GM11168 (cell line): ENCODE measurements around the gene FTO.

Experiments used
- in situ Hi-C: fragments of 300-500 bp; cut with MboI; formaldehyde crosslinking; loops from one replicate; pipeline ENCODE4 v1.12.0; 2022; ENCODE audit warnings: low sequenced_read_pairs; ENCODE audit not compliant: unreplicated experiment

The FTO gene

DNA sequence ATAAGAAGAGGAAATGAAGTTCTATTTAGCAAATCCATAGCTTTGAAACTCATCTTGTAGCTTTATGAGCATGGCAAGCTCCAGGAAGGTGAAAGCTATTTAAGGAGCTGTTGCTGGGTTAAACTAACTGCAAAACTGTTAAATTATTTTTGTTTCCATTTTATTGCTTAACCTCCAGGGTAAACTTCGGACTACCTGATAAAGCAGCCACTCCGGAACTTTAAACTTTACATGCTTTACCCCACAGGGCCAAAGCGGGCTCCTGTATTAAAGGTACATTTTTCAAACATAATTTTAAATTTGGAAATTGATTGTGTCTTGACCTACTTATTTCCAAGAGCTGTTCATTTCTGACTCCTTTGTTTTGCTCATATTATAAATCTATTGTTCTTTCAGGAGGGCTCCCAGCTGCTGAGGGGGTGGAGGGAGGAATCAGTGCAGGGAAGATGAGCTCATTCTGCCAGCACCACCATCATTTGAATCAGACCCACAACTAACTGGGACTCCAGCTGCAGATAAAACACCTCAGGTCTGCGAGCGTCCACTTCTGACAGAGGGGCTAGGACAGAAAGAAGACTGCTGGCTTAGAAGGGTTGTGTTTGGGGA, 424.8 kb downstream of the FTO start:
- in situ Hi-C loops, result no loop called here

DNA sequence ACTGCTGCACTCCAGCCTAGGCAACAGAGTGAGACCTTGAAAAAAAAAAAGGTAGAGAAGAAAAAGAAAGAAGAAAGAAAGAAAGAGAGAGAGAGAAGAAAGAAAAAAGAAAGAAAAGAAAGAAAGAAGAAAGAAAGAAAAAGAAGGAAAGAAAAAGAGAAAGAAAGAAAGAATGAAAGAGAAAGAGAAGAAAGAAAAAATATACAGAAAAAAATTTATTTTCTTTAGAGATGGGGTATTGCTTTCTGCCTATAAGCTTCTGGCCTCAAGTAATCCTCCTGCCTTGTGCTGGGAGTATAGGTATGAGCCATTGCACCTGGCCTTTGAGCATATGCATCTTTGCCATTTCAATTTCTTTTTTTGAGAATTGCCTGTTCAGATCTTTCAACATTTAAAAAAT, 425.9 kb downstream of the FTO start:
- in situ Hi-C loops, result no loop called here

DNA sequence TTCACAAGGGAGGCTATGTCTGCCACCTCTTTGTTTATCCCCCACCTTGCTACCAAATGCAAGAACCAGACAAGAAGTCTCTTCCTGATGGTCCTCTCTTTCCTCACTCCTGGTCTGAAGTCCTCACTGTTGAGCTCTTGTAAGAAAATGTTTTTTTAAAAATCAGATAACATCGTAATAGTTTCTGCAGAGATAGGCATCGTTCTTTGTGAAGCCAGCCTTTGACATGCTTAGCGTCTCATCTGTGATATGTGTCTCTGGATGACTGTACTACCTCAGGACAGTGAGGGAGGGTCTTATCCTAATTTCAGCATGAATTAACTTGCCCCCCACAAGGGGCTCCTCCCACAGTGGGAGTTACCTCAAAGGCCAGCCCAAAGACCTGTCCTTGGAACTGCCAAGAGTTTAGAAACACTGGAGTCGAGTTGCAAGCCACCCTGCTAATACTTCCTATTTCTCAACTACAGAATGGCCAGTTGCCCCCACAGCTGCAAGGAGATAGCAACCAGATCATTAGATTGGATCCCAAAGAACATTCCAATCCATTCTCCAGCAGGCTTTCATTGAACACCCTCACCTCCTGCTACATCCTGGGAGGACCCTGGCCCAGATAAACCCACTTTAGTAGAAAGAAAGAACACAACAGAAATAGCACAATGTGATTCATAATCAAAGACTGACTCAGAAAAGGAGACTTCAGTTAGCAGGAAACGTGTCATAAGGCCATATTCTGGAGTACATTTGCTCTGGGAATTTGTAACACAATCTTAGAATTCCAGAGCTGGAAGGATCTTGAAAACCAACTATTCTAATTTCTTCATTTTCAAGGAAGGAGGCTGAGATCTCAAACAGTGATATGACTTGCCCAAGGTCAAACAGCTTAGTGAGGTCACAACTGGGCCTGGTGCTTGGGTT, 431.7 kb downstream of the FTO start:
- in situ Hi-C loops, result no loop called here

DNA sequence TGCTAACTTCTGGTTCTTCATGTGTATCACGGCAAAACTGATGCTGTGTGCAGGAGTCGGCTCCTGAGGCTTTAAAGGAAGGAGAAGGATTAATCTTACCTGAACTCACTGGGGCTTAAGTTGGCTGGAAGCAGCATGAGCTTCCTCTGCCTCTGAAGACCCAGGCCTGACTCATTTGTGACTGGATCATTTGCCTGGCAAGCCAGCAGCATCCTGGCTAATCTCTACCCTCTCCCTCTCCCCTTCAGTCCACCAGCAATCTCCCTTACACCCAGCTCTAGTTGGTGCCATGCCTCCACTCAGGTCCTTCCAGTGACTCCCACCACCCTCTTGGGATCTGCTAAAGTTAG, 432.3 kb downstream of the FTO start:
- in situ Hi-C loops, result no loop called here

DNA sequence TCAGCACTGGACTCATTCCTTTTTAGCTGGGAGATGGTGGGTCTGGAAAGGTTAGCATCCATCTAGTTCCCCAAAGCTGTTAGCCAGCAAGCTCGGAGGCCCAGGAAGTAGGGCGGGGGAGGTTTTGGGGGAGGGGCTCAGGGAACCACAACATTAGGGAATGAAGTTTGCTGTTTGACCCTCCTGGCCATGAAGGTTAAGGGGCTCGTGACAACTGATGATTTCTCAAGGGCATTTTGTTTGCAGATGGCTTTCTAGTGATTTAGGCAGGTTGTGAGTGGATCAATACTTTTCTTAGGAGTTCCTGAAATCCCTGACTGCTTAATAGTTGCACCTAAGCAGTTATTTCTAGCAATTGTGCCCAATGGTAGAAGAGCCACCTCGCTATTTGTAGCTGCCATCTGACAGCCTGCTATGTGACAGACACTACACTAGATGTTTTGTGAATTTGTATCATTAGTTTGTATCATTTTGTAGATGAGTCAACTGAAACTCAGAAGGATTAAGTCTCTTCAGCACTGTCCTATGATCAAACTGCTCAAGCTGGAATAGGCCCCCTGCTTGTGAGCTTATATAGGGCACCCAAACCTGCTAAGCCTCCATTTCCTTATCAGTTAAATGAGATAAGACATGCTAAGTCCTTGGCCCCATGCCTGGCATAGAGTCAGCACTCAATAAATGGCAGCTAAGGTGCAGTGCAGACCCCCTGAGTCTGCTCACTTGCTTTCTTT, 436.3 kb downstream of the FTO start:
- in situ Hi-C loops, result no loop called here

DNA sequence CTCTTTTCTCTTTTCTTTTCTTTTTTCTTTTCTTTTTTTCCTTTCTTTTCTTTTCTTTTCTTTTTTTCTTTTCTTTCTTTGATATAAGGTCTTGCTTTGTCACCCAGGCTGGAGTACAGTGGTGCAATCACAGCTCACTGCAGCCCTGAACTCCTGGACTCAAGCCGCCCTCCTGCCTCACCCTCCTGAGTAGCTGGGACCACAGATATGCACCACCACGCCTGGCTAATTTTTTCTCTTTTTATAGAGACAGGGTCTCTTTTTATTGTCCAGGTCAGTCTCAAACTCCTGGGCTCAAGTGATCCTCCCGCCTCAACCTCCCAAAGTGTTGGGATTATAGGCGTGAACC, 436.8 kb downstream of the FTO start:
- in situ Hi-C loops, result no loop called here

DNA sequence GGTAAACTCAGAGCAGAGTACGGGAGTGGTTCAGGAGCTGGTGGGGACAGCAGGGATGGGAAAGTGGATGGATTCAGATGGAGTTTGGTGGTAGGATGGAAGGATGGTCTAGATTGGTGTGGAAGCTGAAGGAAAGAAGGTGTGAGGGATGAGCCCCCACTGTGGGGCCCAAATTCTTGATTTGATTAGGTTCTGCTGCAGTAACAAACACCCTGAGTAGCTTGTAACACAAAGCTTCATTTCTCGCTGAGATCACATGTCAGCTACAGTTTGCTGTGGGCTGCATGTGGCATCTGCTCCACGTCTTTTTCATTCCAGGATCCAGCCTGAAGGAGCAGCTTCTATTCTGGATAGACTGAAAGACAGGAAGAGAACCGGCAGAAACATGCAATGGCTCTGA, 438.8 kb downstream of the FTO start:
- in situ Hi-C loops, result no loop called here

DNA sequence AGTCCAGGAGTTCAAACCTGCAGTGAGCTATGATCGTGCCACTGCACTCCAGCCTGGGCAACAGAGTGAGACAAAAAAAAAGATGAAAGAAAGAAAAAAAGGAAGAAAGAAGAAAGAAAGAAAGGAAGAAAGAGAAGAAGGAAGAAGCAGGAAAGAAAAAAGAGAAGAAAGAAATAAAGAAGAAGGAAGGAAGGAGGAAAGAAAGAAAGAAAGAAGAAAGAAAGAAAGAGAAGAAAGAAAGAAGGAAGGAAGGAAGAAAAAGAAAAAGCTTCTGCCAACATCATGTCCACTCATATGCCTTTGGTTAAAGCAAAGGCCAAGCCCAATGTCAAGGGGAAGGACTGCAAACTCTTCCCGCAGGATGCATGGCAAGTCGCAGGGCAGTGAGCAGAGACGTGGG, 439.5 kb downstream of the FTO start:
- in situ Hi-C loops, result no loop called here

DNA sequence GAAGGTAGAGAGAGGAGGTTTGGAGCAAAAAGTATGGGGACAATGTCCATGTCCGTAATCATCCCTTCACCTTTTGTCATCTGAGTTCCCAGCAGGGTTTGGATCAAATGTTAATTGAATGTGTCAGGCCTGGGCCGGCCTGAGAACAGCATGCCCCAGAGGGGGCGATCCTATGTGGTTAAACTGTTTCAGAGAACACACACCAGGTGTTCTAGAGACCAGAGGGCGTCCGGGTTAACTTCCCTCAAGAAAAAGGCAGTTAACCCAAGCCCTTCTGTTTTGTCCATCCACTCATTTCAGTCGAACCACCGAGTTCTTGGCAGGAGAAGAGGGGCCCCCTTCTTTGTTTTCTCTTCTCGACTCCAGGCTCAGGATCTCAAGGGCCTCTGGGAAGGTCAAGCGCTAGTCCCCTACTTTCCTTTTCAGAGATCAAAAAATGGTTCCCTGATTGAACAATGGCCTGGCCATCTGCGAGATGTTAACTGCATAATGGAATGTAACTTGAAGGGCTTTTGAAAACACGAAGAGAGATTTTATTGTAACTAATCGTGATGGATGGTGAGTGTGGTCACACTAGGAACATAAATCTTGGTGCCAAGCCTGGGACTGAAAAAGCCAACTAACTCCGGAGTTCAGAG, 440.1 kb downstream of the FTO start:
- in situ Hi-C loops, result no loop called here

DNA sequence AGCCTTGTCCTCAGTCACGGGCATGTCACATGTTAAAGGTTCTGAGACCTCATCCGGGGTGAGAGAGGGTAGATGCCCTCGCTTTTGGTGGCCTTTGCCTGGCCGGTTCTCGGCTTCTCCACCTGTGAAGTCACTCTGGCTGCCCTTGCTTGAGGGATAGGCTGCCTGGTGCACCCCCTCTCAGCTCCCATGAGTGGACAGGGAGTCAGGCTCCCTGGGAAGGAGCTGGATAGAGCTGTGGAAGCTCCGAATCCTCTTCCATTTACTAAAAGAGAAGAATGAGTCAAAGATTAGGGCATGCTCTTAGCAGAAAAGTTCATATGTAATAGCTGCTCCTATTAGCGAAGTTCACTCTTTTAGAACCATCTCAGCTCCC, 440.6 kb downstream of the FTO start:
- in situ Hi-C loops, result no loop called here

DNA sequence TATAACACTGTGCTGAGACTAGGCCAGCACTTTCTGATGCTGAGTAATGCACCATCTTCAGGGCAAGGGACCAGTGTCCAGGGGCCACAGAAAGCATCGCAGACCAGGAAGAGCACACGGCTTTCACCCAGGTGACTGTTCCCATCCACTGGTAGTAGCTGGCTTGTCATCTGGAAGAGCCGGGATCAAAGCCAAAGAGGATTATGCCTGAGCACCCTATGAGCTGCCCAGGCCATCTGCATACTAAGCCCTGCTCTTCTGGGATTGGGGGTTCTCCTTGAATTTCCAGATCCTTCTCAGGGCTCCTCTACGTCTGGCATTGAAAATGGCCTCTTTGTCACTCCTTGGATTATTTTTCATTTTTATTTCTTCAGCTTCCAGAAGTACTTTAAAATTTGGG, 441.9 kb downstream of the FTO start:
- in situ Hi-C loops, result no loop called here

DNA sequence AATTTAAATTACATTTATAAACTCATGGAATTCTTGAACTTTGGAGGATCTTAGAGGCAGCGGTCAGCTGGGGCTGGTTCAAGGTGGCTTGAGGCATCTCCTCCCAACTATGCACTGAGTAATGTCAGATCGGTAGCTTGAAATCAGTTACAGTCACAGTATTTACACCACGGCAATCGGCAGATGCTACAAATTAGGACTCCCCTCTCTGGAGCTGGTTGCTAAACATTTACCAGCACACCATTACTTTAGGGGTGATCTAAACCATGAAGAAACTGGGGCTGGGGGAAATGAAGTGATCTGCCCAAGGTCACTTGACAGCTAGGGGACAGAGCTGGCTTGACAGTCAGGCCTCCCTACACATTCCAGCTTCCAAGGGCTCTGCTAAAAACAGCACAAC, 445.0 kb downstream of the FTO start:
- in situ Hi-C loops, result no loop called here

DNA sequence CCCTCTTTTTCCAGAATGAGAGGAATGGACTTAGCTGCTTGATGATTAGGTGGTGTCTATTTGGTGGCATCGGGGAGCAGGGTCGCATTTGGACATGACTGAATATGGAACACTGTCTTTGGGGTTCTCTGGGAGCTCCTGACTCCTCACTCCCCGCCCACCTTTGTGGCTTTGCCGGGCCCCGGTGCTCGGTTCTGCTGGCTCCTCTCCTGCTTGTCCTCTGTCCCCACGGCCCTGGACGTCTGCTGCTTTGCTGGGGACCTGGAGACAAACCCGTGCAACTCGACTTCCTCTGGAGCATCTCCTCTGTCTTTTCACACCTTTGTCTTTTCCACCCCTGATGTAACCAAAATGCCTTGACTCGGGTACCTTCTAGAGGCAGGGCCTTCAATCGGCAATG, 446.9 kb downstream of the FTO start:
- in situ Hi-C loops, result no loop called here

DNA sequence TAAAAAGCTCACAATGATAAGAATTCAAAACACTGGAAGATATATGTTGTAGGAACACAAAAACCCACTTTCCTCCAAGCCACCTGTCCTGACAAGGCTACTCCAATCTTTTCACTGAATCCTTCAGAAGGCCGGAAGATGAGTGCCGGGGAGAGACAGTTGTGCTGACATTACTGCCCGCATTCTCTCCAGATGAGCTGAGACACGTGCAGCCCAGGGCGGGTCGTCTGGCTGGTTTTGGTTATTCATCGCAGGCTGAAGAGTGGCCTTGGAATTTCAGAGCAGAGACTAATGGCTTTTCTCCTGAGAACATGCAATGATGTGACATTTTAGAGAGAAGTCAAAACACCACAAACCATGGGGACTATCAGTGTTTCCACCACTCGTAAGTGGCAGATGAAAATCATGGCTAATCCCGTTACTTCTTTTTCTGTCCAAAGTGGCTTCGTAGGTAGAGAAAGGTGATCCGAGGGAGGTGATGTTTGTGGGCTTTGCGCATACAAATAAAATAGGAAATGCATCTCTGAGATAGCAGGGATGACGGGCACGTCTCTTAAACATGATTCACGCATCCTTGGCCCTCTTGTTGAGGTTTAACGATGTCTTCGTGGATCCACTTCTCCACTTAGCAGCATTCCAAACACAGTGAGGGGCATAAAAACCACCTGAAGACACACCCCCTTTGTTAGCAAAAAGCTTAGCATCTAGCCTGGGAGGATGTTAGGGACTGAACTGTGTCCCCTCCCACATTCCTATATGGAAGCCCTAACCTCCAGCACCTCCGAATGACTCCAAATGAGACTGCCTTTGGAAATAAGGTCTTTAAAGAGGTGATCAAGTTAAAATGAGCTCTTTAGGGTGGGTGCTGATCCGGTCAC, 448.6 kb downstream of the FTO start:
- in situ Hi-C loops, result no loop called here

DNA sequence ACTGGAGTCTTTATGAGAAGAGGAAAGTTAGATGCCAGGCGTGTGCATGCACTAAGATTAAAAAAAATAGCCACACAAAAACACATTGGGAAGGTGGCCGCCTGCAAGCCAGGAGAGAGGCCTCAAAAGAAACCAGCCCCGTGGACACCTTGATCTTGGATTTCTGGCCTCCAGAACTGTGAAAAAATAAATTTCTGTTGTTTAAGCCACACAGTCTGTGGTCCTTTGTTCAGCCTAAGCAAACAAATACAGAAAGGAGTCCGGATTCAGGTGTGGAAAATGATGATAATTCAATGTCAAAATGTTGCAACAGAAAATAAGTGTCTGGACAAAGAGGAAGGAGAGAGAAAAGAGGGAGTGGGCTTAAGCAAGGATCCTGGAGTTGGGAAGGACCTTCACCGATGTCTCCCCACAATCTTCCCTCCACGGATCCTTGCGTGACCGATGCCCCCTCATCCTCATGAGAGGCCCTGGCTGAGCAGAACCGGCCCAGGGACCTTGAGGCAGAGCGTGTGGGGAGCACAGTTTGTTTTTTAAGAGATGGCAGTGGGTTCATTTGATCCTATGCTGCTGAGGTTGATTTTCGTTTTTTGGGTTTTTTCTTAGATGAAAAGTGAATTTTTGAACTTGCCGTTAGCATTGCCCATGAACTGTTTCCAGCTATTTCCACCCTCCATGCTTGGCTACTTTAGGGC, 449.4 kb downstream of the FTO start:
- in situ Hi-C loops, result no loop called here

DNA sequence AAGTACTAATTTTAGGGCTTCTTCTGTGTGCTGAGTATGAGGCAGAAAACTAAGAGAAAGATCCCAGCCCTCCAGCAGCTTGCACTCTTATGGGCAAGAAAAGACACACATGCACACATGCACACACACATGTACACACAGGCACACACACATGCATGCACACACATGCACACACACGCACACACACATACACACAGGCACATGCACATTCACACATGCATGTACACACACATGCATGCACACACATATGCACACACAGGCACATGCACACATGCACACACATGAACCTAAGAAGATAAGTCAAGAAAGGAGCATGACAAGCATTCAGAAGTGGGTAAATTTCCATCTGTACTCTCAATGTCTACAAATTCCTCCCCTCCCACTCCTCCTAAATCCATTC, 452.4 kb downstream of the FTO start:
- in situ Hi-C loops, result no loop called here

DNA sequence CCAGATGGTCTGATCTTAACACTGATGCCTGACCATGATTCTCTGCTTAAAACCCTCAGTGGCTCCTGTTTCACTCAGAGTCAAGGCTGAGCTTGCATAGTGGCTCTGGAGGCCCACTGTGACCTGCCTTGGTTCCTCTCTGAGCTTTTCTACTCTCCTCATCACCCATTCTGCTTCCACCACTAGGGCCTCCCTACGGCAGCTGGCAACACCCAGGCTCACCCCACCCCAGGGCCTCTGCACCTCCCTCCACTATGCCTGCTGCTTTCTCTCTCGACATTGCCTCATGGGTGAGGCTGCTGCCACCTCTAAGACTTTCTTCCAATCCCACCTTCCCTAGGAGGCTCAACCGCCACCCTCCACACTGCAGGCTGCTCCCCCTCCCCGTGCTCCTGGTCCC, 455.0 kb downstream of the FTO start:
- in situ Hi-C loops, result no loop called here

DNA sequence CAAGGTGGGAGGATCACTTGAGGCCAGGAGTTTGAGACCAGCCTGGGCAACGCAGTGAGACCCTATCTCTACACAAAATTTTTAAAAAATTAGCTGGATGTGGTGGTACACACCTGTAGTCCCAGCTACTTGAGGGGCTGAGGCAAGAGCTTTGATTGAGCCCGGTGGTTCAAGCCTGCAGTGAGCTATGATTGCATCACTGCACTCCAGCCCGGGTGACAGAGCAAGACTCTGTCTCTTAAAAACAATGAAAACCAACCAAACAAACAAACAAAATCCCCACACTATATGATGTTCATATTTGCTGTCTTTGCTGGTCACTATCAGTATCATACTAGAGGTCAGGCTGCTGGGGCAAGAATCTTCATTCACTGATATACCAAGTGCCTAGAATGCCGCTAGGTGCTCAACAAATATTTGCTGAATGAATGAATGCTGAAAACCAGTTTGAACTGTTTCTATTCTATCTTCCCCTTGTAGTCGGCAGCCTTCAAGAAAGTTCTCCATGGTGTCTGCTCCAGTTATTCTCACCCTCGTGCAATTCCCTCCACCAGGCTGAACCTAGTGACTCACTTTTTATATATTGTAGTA, 455.6 kb downstream of the FTO start:
- in situ Hi-C loops, result no loop called here

DNA sequence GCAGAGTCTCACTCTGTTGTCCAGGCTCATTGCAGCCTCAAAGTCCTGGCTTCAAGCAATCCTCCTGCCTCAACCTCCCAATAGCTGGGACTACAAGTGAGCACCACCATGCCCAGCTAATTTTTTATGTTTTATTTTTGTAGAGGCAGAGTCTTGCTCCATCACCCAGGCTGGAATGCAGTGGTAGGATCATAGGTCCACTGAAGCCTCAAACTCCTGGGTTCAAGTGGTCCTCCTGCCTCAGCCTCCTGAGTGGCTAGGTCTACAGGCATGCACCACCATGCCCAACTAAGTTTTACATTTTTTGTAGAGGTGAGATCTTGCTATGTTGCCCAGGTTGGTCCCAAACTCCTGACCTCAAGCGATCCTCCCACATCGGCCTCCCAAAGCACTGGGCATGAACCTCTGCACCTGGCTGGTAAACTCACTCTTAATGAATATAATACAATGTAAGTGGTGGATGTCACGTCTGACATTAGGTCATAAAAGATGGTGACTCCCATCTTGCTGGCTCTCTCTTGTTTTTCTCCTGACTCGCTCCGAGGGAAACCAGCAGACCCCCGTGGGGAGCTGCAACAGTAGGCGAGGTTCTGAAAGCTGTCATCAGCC, 456.4 kb downstream of the FTO start:
- in situ Hi-C loops, result no loop called here
